Epithelial cell of proximal tubule (primary cell): Measurements from ENCODE around the gene STAC2. TPM values are rescaled to one million over a fixed set of nuclear protein-coding genes. Genes with fewer than 3 reads are reported as not detected.
A peak's percentile ranks its signal among the peaks of the same experiment; 100 is the strongest.

Experiments
- DNase-seq: peaks from one replicate; pipeline ENCODE4 v3.0.0-alpha.2; 2011; ENCODE audit warnings: low read depth
- H3K4me3 ChIP-seq: 2 replicates; pipeline ENCODE4 v1.5.1; 2011; ENCODE audit warnings: low read depth, mild to moderate bottlenecking, low read length
- total RNA-seq: library from RNA; depleted of rRNA; stranded (reverse); fragments of >200 nt; gene quantifications from 2 replicates; pipeline ENCODE4 v1.2.3, GENCODE V29; 2015
- TF ChIP-seq, protein P1 (sequence below): conservative IDR thresholded peaks from 2 replicates; pipeline ENCODE4 v1.5.1; 2012; ENCODE audit warnings: low read depth, mild to moderate bottlenecking, low read length

The STAC2 gene, protein sequence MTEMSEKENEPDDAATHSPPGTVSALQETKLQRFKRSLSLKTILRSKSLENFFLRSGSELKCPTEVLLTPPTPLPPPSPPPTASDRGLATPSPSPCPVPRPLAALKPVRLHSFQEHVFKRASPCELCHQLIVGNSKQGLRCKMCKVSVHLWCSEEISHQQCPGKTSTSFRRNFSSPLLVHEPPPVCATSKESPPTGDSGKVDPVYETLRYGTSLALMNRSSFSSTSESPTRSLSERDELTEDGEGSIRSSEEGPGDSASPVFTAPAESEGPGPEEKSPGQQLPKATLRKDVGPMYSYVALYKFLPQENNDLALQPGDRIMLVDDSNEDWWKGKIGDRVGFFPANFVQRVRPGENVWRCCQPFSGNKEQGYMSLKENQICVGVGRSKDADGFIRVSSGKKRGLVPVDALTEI
- total RNA-seq: not detected in 2 replicates

DNA sequence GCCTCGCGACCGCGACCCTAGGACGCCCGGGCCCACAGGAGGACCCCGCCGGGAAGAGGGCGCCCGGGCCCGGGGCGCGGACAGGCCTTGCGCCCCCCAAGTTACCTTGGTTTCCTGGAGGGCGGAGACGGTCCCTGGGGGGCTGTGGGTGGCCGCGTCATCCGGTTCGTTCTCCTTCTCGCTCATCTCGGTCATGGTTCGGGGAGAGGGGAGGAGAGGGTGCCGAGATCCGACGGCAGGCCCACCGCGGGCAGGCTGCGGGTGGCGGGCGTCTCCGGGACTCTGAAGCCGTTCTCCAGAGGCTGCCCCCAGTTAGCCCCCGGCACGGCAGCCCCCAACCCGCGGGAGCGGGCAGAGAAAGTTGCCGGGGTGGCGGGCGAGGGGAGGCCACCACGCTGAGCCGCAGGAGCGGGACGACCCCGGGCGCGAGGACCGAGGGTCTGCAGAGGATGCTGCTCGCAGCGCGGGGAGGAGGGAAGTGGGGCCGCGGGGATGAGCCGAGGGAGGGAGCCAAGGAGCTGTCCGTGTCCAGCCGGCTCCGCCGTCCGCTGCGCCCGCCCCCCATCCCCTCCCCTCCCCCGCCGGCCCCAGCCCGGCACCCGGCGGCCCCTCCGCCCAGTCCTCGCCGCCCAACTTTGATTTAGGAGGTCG, at the start of gene STAC2:
STAC2 (minus strand) TSS at position 638 of the 651 bp plus-strand sequence; CDS start at position 195, 443 bp downstream.
- no peak for DNase-seq
- TF ChIP-seq, protein P1, sequence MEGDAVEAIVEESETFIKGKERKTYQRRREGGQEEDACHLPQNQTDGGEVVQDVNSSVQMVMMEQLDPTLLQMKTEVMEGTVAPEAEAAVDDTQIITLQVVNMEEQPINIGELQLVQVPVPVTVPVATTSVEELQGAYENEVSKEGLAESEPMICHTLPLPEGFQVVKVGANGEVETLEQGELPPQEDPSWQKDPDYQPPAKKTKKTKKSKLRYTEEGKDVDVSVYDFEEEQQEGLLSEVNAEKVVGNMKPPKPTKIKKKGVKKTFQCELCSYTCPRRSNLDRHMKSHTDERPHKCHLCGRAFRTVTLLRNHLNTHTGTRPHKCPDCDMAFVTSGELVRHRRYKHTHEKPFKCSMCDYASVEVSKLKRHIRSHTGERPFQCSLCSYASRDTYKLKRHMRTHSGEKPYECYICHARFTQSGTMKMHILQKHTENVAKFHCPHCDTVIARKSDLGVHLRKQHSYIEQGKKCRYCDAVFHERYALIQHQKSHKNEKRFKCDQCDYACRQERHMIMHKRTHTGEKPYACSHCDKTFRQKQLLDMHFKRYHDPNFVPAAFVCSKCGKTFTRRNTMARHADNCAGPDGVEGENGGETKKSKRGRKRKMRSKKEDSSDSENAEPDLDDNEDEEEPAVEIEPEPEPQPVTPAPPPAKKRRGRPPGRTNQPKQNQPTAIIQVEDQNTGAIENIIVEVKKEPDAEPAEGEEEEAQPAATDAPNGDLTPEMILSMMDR: no peak
- peak within 1 kb of the TSS; percentile 23 for H3K4me3 ChIP-seq

DNA sequence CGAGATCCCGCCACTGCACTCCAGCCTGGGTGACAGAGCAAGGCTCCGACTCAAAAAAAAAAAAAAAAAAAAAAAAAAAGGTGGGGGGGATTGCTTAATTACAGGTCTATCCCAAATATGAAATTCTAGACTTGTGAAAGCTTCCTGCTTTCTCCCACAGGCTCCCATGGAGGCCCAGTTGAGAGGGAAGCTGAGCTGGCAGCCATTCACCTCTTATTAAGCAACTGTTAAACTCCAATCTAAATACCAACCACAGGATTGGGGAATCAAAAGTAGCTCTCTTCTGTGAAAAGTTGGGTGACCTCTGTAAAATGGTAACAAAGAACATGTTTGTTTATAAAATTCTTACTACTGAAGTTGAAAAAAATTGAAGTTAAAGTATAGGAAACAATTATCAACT, 45.8 kb upstream of the STAC2 start:
- TF ChIP-seq, protein P1: no peak
- H3K4me3 ChIP-seq: no peak overlapping the region
- DNase-seq: no peak

DNA sequence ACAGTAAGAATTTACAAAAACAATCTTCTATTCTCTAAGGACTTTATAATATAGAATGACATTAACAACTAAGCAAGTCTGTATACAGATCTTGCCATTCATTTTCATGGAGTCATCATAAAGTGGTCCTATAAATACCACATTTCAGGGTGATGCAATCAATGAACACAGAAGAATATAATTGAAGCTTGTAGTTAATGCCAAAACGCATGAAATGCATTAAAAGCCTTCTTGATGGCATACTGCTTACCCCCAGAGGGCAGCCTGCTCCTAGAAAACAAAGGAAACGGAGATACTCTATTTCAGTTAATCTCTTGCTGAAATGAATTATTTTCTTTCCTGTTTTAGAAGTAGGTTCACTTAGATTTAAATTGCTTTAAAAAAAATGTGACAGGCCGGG, 45.2 kb upstream of the STAC2 start:
- no peak for DNase-seq
- TF ChIP-seq, protein P1: peak; percentile 46

DNA sequence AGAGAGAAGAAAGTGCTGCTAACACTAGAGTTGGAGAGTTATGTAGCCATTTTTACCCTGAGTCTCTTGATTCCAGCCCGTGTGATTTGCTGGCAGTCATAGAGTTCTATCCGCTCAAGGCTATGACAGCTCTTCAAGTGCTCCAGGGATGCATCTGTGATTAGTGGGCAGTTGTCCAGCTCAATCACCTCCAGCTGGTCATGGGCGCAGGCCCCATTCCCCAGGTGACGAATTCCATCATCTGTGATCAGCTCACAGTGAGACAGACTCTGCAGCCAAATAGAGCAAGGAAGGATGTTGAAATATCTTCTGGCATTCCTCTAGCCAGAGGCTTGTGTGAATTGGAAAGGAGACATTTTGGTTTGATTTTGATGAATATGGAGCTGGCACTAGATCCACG, 38.4 kb upstream of the STAC2 start:
- no peak overlapping the region for H3K4me3 ChIP-seq
- TF ChIP-seq, protein P1: no peak
- no peak for DNase-seq

More for the DNA sequence above, 45.2 kb upstream of the STAC2 start:
- H3K4me3 ChIP-seq: no peak overlapping the region

DNA sequence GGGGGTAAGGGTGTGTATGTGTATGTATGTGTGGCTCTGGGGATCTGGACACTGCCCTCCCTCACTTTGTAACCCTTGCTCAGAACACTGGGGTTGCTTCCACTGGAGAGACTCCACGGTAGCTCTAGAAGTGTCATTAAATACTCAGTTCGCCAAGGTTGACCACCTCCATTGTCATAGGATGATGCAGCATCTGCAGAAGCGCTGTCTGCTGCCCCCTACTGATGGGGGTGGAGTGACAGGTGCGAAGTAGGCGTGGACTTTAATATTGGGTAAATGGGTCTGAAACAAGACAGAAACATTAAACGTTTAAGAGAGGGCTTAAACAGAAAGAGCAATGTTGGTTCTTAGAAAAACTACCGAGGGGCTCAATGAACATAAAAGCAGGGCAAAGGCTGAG, 35.5 kb upstream of the STAC2 start:
- H3K4me3 ChIP-seq: no peak overlapping the region
- no peak for DNase-seq
- TF ChIP-seq, protein P1: peak; percentile 54

DNA sequence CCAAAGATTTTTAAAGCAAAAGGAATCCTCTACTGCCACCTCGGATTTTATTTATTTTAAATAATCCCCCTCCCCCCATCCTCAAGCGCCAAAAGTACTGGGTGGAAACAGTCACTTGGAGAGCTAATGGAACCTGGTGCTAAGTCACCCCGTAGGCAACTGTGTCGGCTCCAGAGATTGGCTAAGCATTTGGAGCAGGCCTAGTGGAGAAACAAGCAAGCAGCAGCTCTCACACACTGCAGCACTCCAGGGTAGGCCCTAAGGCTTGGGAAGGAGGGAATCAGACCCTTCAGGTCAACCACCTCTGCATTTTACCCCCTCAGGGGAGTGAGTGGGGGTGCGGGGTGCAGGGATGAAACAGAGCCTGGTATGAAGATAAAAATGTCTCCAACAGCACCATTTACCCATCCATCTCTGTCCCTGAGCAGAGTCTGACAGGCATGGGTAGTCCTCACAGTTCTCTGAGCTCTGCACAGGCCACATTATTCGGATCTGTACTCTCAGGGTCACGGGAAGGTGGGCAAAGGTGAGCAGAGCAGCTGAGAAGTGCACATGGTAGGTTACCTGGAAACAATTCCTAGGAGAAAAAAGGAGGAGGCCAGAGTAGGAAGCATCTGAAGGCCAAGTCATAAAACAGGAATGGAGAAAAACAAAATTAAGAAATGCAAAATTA, 27.2 kb upstream of the STAC2 start:
- no peak for DNase-seq
- H3K4me3 ChIP-seq: no peak overlapping the region
- TF ChIP-seq, protein P1: no peak
